Naive thymus-derived CD4-positive, alpha-beta T cell (primary cell): ENCODE results near the gene LZTR1. TPM values are rescaled to one million over a fixed set of nuclear protein-coding genes. Genes with fewer than 3 reads are reported as not detected.
"Not testable (repeated sequence)": the region's sequence is repeated elsewhere in the genome, so short reads cannot be mapped to it uniquely, and the experiment has no call there.

Experiments
- ATAC-seq: fragments of 150-1000 bp; cut with Tn5 transposase; 2 replicates; pipeline ENCODE4 v1.10.0; 2021; ENCODE audit warnings: mild to moderate bottlenecking, moderate library complexity
- CTCF ChIA-PET: fragments of 350-600 bp; sonication (Branson Sonifier 250); formaldehyde crosslinking; loops from one replicate; lab custom pipeline; 2021; ENCODE audit warnings: antibody characterized with exemption; lab: Charles Lee
- POLR2A ChIA-PET: fragments of 350-600 bp; sonication (Branson Sonifier 250); formaldehyde crosslinking; loops from one replicate; lab custom pipeline; 2021; ENCODE audit warnings: antibody characterized with exemption, inconsistent platforms; lab: Charles Lee
- DNase-seq, 9 donors: peaks; one replicate each; pipeline versions ENCODE4 v3.0.0 to v3.0.0-alpha.2; 2020 to 2022; ENCODE audit warnings: mixed read lengths in 1 of 9
- H3K27ac ChIP-seq: one replicate; pipeline ENCODE4 v1.7.0; 2013; ENCODE audit warnings: mild to moderate bottlenecking, low read depth, low read length, moderate library complexity
- H3K27me3 ChIP-seq, 2 donors: one replicate each; pipeline ENCODE4 v1.7.0; 2013; ENCODE audit warnings: low read length in 2 of 2, mild to moderate bottlenecking in 2 of 2, moderate library complexity in 2 of 2; ENCODE audit not compliant: control insufficient read depth in 2 of 2, insufficient read depth in 2 of 2
- H3K36me3 ChIP-seq, 3 experiments: 1 replicate in 2 of 3; 2 replicates in 1 of 3; pipeline ENCODE4 v1.7.0; 2013; ENCODE audit warnings: low read length in 3 of 3, mild to moderate bottlenecking in 3 of 3, moderate library complexity in 1 of 3; ENCODE audit not compliant: insufficient read depth in 3 of 3, control insufficient read depth in 2 of 3
- H3K4me1 ChIP-seq, 2 donors: one replicate each; pipeline ENCODE4 v1.7.0; 2013; ENCODE audit warnings: low read length in 2 of 2, mild to moderate bottlenecking in 2 of 2, moderate library complexity in 1 of 2; ENCODE audit not compliant: control insufficient read depth in 2 of 2, insufficient read depth in 2 of 2
- H3K4me3 ChIP-seq: 2 replicates; pipeline ENCODE4 v1.7.0; 2013; ENCODE audit warnings: mild to moderate bottlenecking, low read length
- H3K9me3 ChIP-seq, 3 experiments: 1 replicate in 2 of 3; 2 replicates in 1 of 3; pipeline ENCODE4 v1.7.0; 2013; ENCODE audit warnings: low read length in 3 of 3; ENCODE audit not compliant: control insufficient read depth in 2 of 3
- H3K27ac Mint-ChIP-seq, 9 donors: one replicate each; pipeline ENCODE4 v1.8.0; 2020 to 2022; ENCODE audit warnings: mixed read lengths in 9 of 9, mild to moderate bottlenecking in 8 of 9, moderate library complexity in 5 of 9, inconsistent platforms in 2 of 9
- H3K27me3 Mint-ChIP-seq, 5 donors: one replicate each; pipeline ENCODE4 v1.8.0; 2021 to 2022; ENCODE audit warnings: mixed read lengths in 5 of 5, mild to moderate bottlenecking in 1 of 5
- H3K36me3 Mint-ChIP-seq, 5 donors: one replicate each; pipeline ENCODE4 v1.8.0; 2020 to 2022; ENCODE audit warnings: mixed read lengths in 5 of 5, mild to moderate bottlenecking in 3 of 5, inconsistent platforms in 1 of 5
- H3K4me1 Mint-ChIP-seq, 7 donors: one replicate each; pipeline ENCODE4 v1.8.0; 2020 to 2022; ENCODE audit warnings: mixed read lengths in 7 of 7, mild to moderate bottlenecking in 3 of 7, inconsistent platforms in 1 of 7
- H3K4me3 Mint-ChIP-seq, 10 donors: one replicate each; pipeline ENCODE4 v1.8.0; 2020 to 2022; ENCODE audit warnings: mild to moderate bottlenecking in 10 of 10, mixed read lengths in 10 of 10, moderate library complexity in 6 of 10, inconsistent platforms in 2 of 10
- H3K9me3 Mint-ChIP-seq, 11 donors: one replicate each; pipeline ENCODE4 v1.8.0; 2020 to 2022; ENCODE audit warnings: mixed read lengths in 11 of 11, mild to moderate bottlenecking in 4 of 11, inconsistent platforms in 1 of 11, moderate library complexity in 1 of 11
- intact Hi-C, 2 donors: fragments of 100-400 bp; cut with micrococcal nuclease; formaldehyde crosslinking; loops; one replicate each; pipeline ENCODE4 v1.15.1; 2023
- polyA plus RNA-seq, 2 donors: library from polyadenylated mRNA; unstranded; fragments of 300-500 nt; fragmentation: Illumina TruSeq; gene quantifications; one replicate each; pipeline ENCODE4 v1.2.3, GENCODE V29; 2021
- total RNA-seq, 6 experiments: library from RNA in 5 of 6; stranded (reverse) in 5 of 6; gene quantifications; 1 replicate in 5 of 6; 2 replicates in 1 of 6; pipeline ENCODE4 v1.2.3 and lab custom pipeline; 2021 to 2026

Gene LZTR1
- total and polyA plus RNA-seq, 7 experiments from 2014 or later: 11.4 to 104 (median 71.2) TPM

DNA sequence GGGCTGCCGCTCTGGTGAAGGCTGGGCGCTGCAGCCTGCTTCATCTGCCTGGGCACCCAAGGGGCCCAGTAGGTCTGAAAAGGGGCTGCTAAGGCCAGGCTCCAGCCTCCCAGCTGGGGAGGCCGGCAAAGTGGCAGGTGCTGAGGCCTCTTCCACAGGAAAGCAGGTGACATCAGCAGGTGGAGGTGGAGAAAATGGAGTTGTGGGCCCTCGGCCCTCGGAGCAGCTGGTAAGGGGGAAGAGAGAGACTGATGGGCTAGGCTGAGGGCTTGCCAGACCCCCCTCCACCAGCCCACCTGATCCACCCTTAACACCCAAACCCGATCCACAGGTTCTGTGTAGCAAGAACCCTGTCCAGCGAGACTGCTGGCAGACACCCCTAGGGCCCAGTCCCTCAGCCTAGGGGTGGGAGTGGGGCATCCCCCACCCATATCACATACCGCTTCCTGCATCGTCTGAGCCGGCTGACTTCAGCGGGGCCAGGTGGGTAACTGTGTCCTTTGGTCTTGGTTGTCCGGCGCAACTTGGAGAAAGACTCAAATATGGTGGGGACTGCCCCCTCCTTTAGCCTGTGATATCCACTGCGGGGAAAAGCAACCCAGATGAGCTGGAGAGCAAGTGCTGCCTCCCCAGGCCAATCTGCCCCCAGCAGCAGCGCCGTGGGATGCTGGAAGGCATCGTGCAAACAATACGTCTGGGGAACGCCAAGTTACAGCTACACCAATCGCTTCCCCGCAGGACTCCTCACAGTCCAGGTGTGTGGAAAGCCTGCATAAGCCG lies 18.3 kb downstream of the LZTR1 start:
- Mint-ChIP-seq H3K36me3 (peaks cover 0 to 4% (median 4%) of the 10 kb centered on the region in 5 donors), H3K4me1 (peaks cover 14 to 36% (median 20%) of the 10 kb centered on the region in 7 donors), H3K27ac (peak overlapping the region; percentile 98 to 100 (median 99)), H3K27me3 (no peaks in the 10 kb centered on the region), H3K4me3 (peak overlapping the region; percentile 94 to 99 (median 96)), H3K9me3 (peaks cover 0 to 4% (median 0%) of the 10 kb centered on the region in 11 donors)
- Histone ChIP-seq H3K4me1 (peaks cover 24 to 26% of the 10 kb centered on the region in 2 donors), H3K27me3 (no peaks in the 10 kb centered on the region), H3K4me3 (peak overlapping the region; percentile 79), H3K9me3 (no peaks in the 10 kb centered on the region), H3K27ac (peak overlapping the region; percentile 94), H3K36me3 (peaks cover 0 to 52% (median 3%) of the 10 kb centered on the region in 3 experiments)
- CTCF ChIA-PET: interaction anchor here (1.0 kb wide), 1 partner anchor 41 kb away, joined by 3 read pairs; no protein-coding TSS in a partner anchor
- POLR2A ChIA-PET: interaction anchor here (0.9 to 4.6 kb wide), 5 partner anchors 10 to 629 kb away, joined by 3 to 59 read pairs (median 5); partner anchors contain the start of genes LZTR1 and YDJC
- intact Hi-C loops: loop anchor here (2.0 to 10.0 kb wide), 7 partner anchors 18 to 1878 kb away; partner anchors contain the start of genes DGCR2 (in 1 of the 2), HIRA (in 1 of the 2), LZTR1 (in 1 of the 2) and MRPL40 (in 1 of the 2)
- DNase-seq (no peak), ATAC-seq (no peak)

GRCh38 chr22:21000987-21001600 lies 19.0 kb downstream of the LZTR1 start:
- Mint-ChIP-seq H3K36me3 (peaks cover 0 to 4% (median 4%) of the 10 kb centered on the region in 5 donors), H3K4me3 (peak overlapping the region; percentile 94 to 99 (median 96)), H3K27ac (peak overlapping the region; percentile 98 to 100 (median 99)), H3K9me3 (peaks cover 0 to 4% (median 0%) of the 10 kb centered on the region in 11 donors), H3K4me1 (peaks cover 14 to 36% (median 20%) of the 10 kb centered on the region in 7 donors), H3K27me3 (no peaks in the 10 kb centered on the region)
- intact Hi-C loops: loop anchor here (2.0 to 10.0 kb wide), 7 partner anchors 18 to 1879 kb away; partner anchors contain the start of genes DGCR2 (in 1 of the 2), HIRA (in 1 of the 2), LZTR1 (in 1 of the 2) and MRPL40 (in 1 of the 2)
- no peaks in the 10 kb centered on the region for H3K9me3 ChIP-seq
- peak overlapping the region; percentile 94 for H3K27ac ChIP-seq
- ATAC-seq (no peak), DNase-seq (no peak)
- H3K27me3 ChIP-seq: no peaks in the 10 kb centered on the region
- ChIA-PET POLR2A (interaction anchor here (0.9 to 4.6 kb wide), 4 partner anchors 10 to 628 kb away, joined by 3 to 59 read pairs (median 12); partner anchors contain the start of genes LZTR1 and YDJC), CTCF (no interaction called here)
- H3K4me1 ChIP-seq: peaks cover 24 to 26% of the 10 kb centered on the region in 2 donors
- peaks cover 0 to 45% (median 3%) of the 10 kb centered on the region in 3 experiments for H3K36me3 ChIP-seq
- peak overlapping the region; percentile 79 for H3K4me3 ChIP-seq

- H3K36me3 Mint-ChIP-seq: peaks cover 0 to 4% (median 4%) of the 10 kb centered on the region in 5 donors
- ChIA-PET POLR2A (interaction anchor here (0.9 to 4.6 kb wide), 5 partner anchors 11 to 628 kb away, joined by 3 to 59 read pairs (median 3); partner anchors contain the start of genes LZTR1 and YDJC), CTCF (interaction anchor here (1.3 kb wide), 1 partner anchor 19 kb away, joined by 3 read pairs; no protein-coding TSS in a partner anchor)
- H3K27ac Mint-ChIP-seq: peak within 1 kb of the TSS; percentile 98 to 100 (median 99)
- Histone ChIP-seq H3K27me3 (no peaks in the 10 kb centered on the region), H3K9me3 (no peaks in the 10 kb centered on the region), H3K27ac (peak within 1 kb of the TSS; percentile 94), H3K36me3 (peaks cover 0 to 38% (median 3%) of the 10 kb centered on the region in 3 experiments), H3K4me3 (peak within 1 kb of the TSS; percentile 79), H3K4me1 (peaks cover 24 to 26% of the 10 kb centered on the region in 2 donors)
- H3K4me1 Mint-ChIP-seq: peaks cover 14 to 36% (median 20%) of the 10 kb centered on the region in 7 donors
- intact Hi-C loops: loop anchor here (1.0 to 10.0 kb wide), 13 partner anchors 13 to 1879 kb away; partner anchors contain the start of genes CRKL (in 2 of the 2), LZTR1 (in 2 of the 2), PI4KA (in 2 of the 2) and SNAP29 (in 2 of the 2)
- H3K9me3 Mint-ChIP-seq: peaks cover 0 to 4% (median 0%) of the 10 kb centered on the region in 11 donors
- no peaks in the 10 kb centered on the region for H3K27me3 Mint-ChIP-seq
- ATAC-seq: peak; percentile 95
- DNase-seq: peak; percentile 94 to 98 (median 98)
- H3K4me3 Mint-ChIP-seq: peak within 1 kb of the TSS; percentile 94 to 99 (median 96)
These were observed 19.7 kb downstream of the LZTR1 start, which contains the start of gene THAP7 for GRCh38 chr22:21001601-21002325. THAP7 (minus strand) TSS chr22:21002118; CDS start chr22:21001911, 207 bp downstream.

- Mint-ChIP-seq H3K4me3 (peak overlapping the region in 6 of 10 donors; percentile 13 to 98 (median 95)), H3K27ac (peak overlapping the region in 6 of 9 donors; percentile 98 to 100 (median 99)), H3K36me3 (peaks cover 0 to 4% (median 4%) of the 10 kb centered on the region in 5 donors), H3K4me1 (peaks cover 13 to 35% (median 18%) of the 10 kb centered on the region in 7 donors), H3K9me3 (peaks cover 0 to 4% (median 0%) of the 10 kb centered on the region in 11 donors), H3K27me3 (peaks cover 0 to 5% (median 0%) of the 10 kb centered on the region in 5 donors)
- no peak for ATAC-seq
- intact Hi-C loops: loop anchor here (2.0 to 10.0 kb wide), 6 partner anchors 41 to 1881 kb away; partner anchors contain the start of genes DGCR2 (in 1 of the 2), HIRA (in 1 of the 2), MRPL40 (in 1 of the 2) and PI4KA (in 1 of the 2)
- peak overlapping the region; percentile 94 for H3K27ac ChIP-seq
- no peak overlapping the region for H3K4me3 ChIP-seq
- no peak for DNase-seq
- H3K36me3 ChIP-seq: peaks cover 0 to 18% (median 3%) of the 10 kb centered on the region in 3 experiments
- POLR2A ChIA-PET: interaction anchor here (1.3 to 4.6 kb wide), 3 partner anchors 13 to 32 kb away, joined by 4 to 59 read pairs (median 21); partner anchors contain the start of gene LZTR1
- H3K4me1 ChIP-seq: peaks cover 24 to 26% of the 10 kb centered on the region in 2 donors
- H3K9me3 ChIP-seq: no peaks in the 10 kb centered on the region
- no peaks in the 10 kb centered on the region for H3K27me3 ChIP-seq
- CTCF ChIA-PET: interaction anchor here (1.1 kb wide), 1 partner anchor 210 kb away, joined by 5 read pairs; no protein-coding TSS in a partner anchor
These were observed 21.7 kb downstream of the LZTR1 start for GRCh38 chr22:21003782-21004181.

- POLR2A ChIA-PET, H3K9me3 ChIP-seq, H3K27ac Mint-ChIP-seq, H3K9me3 Mint-ChIP-seq, DNase-seq, H3K36me3 ChIP-seq, H3K36me3 Mint-ChIP-seq, CTCF ChIA-PET, H3K4me3 ChIP-seq, H3K27ac ChIP-seq, H3K27me3 ChIP-seq, ATAC-seq, H3K4me3 Mint-ChIP-seq, H3K4me1 ChIP-seq: not testable (repeated sequence)
- intact Hi-C loops: loop anchor here in 1 of 2 donors (10.0 kb wide), 1 partner anchor 1574 kb away; the partner anchor contains the start of genes HIRA and MRPL40
- peaks cover 3 to 13% (median 9%) of the 10 kb centered on the region in 7 donors for H3K4me1 Mint-ChIP-seq
- H3K27me3 Mint-ChIP-seq: peaks cover 0 to 11% (median 0%) of the 10 kb centered on the region in 5 donors
These were observed 27.1 kb downstream of the LZTR1 start for GRCh38 chr22:21009208-21009607.
